HEK293T (cell line): ENCODE results near the gene RRP1.

Experiments
- CTCF ChIA-PET: fragments of 350-600 bp; formaldehyde crosslinking; extraction: SDS; loops from one replicate; lab custom pipeline; 2021; ENCODE audit warnings: antibody characterized with exemption, inconsistent platforms; lab: Yijun Ruan, JAX
- POLR2A ChIA-PET: fragments of 350-600 bp; formaldehyde crosslinking; extraction: SDS; loops from one replicate; lab custom pipeline; 2020; ENCODE audit warnings: antibody characterized with exemption, inconsistent platforms; lab: Yijun Ruan, JAX
- DNase-seq: peaks from one replicate; pipeline ENCODE4 v3.0.0; 2012; ENCODE audit warnings: mixed read lengths; ENCODE audit errors: extremely low spot score
- ARNT ChIP-seq: fragments of 450-650 bp; IDR thresholded peaks from 2 replicates; pipeline ENCODE4 v1.6.1; 2017; ENCODE audit warnings: mild to moderate bottlenecking
- BHLHE40 ChIP-seq: fragments of 450-650 bp; IDR thresholded peaks from 2 replicates; pipeline ENCODE4 v1.6.1; 2016; ENCODE audit warnings: mild to moderate bottlenecking, moderate library complexity, borderline replicate concordance
- CTBP1 ChIP-seq: fragments of 450-650 bp; IDR thresholded peaks from 2 replicates; pipeline ENCODE4 v1.6.1; 2016; ENCODE audit warnings: borderline replicate concordance
- ELF4 ChIP-seq: fragments of 450-650 bp; IDR thresholded peaks from 2 replicates; pipeline ENCODE4 v1.6.1; 2017; ENCODE audit warnings: antibody characterized with exemption
- FOXA1 ChIP-seq: fragments of 450-650 bp; IDR thresholded peaks from 2 replicates; pipeline ENCODE4 v1.6.1; 2016; ENCODE audit warnings: mild to moderate bottlenecking
- FOXK2 ChIP-seq: fragments of 450-650 bp; IDR thresholded peaks from 2 replicates; pipeline ENCODE4 v1.6.1; 2016; ENCODE audit warnings: mild to moderate bottlenecking
- FOXM1 ChIP-seq: fragments of 450-650 bp; IDR thresholded peaks from 2 replicates; pipeline ENCODE4 v1.6.1; 2017; ENCODE audit warnings: mild to moderate bottlenecking, borderline replicate concordance
- HDGF ChIP-seq: fragments of 450-650 bp; IDR thresholded peaks from 2 replicates; pipeline ENCODE4 v1.6.1; 2017; ENCODE audit warnings: antibody characterized with exemption, borderline replicate concordance
- L3MBTL2 ChIP-seq: fragments of 450-650 bp; conservative IDR thresholded peaks from 2 replicates; pipeline ENCODE4 v1.6.1; 2016; ENCODE audit warnings: mild to moderate bottlenecking
- LEF1 ChIP-seq: fragments of 450-650 bp; IDR thresholded peaks from 2 replicates; pipeline ENCODE4 v1.6.1; 2017; ENCODE audit warnings: mild to moderate bottlenecking, borderline replicate concordance
- NFRKB ChIP-seq: fragments of 450-650 bp; IDR thresholded peaks from 2 replicates; pipeline ENCODE4 v1.6.1; 2016; ENCODE audit warnings: mild to moderate bottlenecking, moderate library complexity
- SP1 ChIP-seq: fragments of 450-650 bp; IDR thresholded peaks from 2 replicates; pipeline ENCODE4 v1.6.1; 2017
- SUZ12 ChIP-seq: fragments of 450-650 bp; IDR thresholded peaks from 2 replicates; pipeline ENCODE4 v1.6.1; 2016; ENCODE audit warnings: mild to moderate bottlenecking
- TARDBP ChIP-seq: fragments of 450-650 bp; IDR thresholded peaks from 2 replicates; pipeline ENCODE4 v1.6.1; 2016
- ZNF384 ChIP-seq: fragments of 450-650 bp; IDR thresholded peaks from 2 replicates; pipeline ENCODE4 v1.6.1; 2016
- TF ChIP-seq, protein P1 (sequence below): fragments of 450-650 bp; IDR thresholded peaks from 2 replicates; pipeline ENCODE4 v1.6.1; 2016

Gene RRP1

DNA sequence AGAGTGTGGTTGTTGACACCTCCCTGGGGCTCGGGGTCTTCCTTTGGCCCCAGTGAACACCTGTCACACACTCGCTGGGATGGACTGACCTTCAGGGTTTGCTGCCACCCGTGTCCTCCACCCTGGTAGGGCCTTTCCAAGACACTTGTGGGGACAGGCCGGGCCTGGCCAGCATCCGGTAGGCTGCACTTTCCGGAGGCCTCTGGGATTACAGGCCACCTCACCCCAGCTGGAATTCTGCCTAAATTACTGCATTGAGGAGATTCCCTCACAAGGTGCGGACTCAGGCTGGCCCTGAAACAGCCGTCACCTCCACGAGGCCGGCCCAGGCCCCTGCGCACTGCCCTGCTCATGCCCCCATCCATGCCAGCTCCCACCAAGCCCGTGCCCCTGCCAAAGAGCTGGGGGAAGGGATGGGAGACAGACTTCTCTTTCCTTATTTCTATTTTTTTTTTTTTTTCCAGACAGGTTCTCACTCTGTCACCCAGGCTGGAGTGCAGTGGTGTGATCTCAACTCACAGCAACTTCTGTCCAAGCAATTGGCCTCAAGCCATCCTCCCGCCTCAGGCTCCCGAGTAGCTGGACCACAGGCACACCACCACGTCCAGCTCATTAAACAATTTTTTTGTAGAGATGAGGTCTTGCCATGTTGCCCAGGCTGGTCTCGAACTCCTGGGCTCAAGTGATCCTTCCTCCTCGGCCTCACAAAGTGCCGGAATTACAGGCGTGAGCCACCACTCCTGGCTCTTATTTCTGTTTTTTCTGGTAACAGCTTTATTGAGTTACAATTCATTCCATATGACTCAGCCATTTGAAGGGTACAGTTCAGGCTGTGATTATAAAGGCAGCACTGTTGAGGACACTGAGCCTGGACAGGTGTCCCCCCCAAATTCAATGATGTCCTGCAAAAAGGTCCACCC is 24.5 kb upstream of the RRP1 start:
- DNase-seq, result no peak
- ChIA-PET POLR2A (no interaction called here), CTCF (no interaction called here)
- TF ChIP-seq TARDBP (no peak), ZNF384 (no peak), ARNT (no peak), ELF4 (no peak), SP1 (no peak), L3MBTL2 (no peak), FOXM1 (no peak), SUZ12 (no peak), BHLHE40 (no peak), CTBP1 (no peak)

DNA sequence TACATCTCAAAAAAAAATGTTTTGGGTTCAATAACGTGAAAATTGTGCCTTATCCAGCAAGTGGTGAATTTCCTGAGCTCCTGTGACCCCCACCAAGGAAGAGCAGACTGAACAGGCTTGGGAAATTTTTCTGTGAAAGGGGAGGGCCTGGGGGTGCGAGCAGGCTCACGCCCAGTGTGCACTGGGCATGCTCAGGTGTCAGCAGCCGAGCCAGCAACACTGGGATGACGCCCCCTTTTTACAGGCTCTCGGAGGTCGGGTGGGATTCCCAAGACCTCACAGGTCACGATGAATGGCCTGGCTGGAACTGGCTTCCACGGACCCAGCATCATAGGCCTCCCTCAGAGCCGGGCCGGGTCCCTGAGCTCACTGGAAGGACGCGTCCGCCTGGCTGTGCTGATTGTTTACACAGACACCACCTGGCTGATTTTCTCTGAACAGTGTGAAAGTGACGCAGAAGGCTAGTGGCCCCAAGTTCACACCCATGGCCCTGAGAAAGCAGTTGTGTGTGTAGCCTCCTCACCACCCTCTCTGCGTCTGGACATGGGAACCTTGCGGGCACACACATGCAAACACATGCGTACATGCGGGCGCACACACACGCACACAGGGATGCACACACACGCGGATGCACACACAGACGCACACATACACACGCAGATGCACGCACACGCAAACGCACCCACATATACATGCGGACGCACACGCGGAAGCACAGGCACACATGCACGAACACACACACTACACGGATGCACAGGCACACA is 22.5 kb upstream of the RRP1 start:
- DNase-seq, result no peak
- POLR2A ChIA-PET, result no interaction called here
- no peak for TF ChIP-seq LEF1
- TF ChIP-seq, protein P1, sequence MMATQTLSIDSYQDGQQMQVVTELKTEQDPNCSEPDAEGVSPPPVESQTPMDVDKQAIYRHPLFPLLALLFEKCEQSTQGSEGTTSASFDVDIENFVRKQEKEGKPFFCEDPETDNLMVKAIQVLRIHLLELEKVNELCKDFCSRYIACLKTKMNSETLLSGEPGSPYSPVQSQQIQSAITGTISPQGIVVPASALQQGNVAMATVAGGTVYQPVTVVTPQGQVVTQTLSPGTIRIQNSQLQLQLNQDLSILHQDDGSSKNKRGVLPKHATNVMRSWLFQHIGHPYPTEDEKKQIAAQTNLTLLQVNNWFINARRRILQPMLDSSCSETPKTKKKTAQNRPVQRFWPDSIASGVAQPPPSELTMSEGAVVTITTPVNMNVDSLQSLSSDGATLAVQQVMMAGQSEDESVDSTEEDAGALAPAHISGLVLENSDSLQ, result no peak
- TF ChIP-seq BHLHE40, result no peak
- TF ChIP-seq ARNT, result no peak
- TF ChIP-seq TARDBP, result 0 out of 2 replicates have a peak, but pooled peaks have one; percentile 6
- TF ChIP-seq SUZ12, result no peak
- CTCF ChIA-PET, result no interaction called here

- POLR2A ChIA-PET, result no interaction called here
- no peak for DNase-seq
- TF ChIP-seq BHLHE40 (no peak), CTBP1 (no peak), ZNF384 (no peak), ELF4 (no peak), TARDBP (no peak), L3MBTL2 (no peak), FOXA1 (no peak), ARNT (no peak)
- TF ChIP-seq, protein P1, result no peak
- CTCF ChIA-PET, result no interaction called here
Measured at GRCh38 chr21:43767498-43767983, 21.8 kb upstream of the RRP1 start.

DNA sequence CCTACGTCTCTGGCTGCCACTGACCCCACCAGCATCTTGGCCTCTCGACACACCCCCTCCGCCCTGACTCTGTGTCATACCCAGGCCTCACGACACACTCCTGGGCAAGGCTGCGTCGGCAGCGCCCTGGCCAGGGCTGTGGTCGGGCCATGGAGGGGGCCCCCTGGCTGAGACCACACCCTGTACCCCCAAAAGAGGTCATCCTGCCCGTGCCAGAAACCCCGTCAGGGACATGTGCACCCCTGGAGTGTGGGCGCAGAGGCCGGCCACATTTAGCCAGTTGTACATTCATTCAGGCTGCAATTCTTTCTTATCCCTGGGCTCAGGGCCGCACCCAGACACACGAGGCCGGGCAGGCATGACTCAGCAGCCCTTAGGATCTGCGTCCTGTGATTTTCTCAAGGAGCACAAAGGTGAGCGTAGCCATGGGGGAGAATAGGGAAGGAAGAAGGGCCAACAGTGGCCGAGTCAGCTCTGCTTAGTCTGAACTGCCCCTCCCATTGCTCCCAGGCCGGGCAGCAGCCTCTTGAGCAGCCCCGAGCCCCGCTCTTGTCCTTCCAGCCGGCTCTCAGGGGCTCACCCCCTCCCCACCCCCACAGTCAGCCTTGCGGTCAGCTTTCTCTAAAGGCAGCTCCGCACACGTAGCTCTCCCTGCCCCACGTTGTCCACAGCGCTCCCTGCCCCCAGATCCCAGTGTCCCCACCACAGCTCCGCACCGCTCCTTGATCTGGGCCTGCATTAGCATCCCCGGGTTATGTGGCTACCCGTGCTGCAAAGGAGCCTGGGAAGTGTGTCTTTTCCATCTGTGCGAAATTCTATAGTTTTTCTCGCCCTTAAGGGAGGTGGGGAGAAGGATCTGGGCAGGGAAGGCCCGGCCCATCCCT is 21.2 kb upstream of the RRP1 start:
- CTCF ChIA-PET, result no interaction called here

GRCh38 chr21:43768868-43769167 is 20.6 kb upstream of the RRP1 start:
- CTCF ChIA-PET, result no interaction called here
- no peak for TF ChIP-seq NFRKB
- no peak for TF ChIP-seq HDGF
- no peak for TF ChIP-seq ELF4
- TF ChIP-seq ARNT, result no peak
- TF ChIP-seq FOXM1, result no peak
- no peak for TF ChIP-seq BHLHE40
- no peak for TF ChIP-seq TARDBP
- no peak for TF ChIP-seq L3MBTL2
- no peak for DNase-seq
- POLR2A ChIA-PET, result interaction anchor here (0.7 to 1.2 kb wide), 3 partner anchors 10 to 40 kb away, joined by 3 read pairs; no protein-coding TSS in a partner anchor

More for the DNA sequence above, 21.2 kb upstream of the RRP1 start:
- no peak for DNase-seq
- TF ChIP-seq TARDBP (no peak), ZNF384 (no peak), ELF4 (no peak)
- POLR2A ChIA-PET, result interaction anchor here (0.7 to 1.2 kb wide), 3 partner anchors 10 to 40 kb away, joined by 3 read pairs; no protein-coding TSS in a partner anchor

DNA sequence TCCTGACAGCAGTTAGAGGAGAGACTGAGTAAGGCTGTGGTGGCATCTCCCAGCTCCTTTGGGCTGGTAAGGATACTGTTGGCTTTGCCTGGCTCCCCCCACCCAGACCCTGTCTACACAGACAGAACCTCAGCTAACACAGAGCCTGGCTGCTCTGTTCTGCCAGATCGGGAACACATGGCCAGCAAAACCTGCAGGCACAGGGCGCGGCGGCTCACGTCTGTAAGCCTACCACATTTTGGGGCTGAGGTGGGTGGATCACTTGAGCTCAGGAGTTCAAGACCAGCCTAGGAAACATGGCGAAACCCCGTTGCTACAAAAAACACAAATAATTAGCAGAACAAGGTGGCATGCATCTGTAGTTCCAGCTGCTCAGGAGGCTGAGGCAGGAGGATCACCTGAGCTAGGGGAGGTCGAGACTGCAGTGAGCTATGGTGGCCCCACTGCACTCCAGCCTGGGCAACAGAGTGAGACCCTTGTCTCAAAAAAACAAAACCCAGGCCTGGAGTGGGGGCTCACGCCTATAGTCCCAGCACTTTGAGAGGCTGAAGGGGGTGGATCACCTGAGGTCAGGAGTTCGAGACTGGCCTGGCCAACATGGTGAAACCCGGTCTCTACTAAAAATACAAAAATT is 19.9 kb upstream of the RRP1 start:
- TF ChIP-seq LEF1 (no peak), SUZ12 (no peak), NFRKB (no peak), FOXM1 (no peak), FOXK2 (no peak), ZNF384 (no peak), TARDBP (no peak), BHLHE40 (no peak), SP1 (no peak), FOXA1 (no peak), HDGF (no peak), ELF4 (no peak), ARNT (no peak), CTBP1 (no peak), L3MBTL2 (no peak)
- TF ChIP-seq, protein P1, result no peak
- no peak for DNase-seq
- ChIA-PET POLR2A (interaction anchor here (1.1 to 1.2 kb wide), 2 partner anchors 13 to 41 kb away, joined by 3 read pairs; no protein-coding TSS in a partner anchor), CTCF (interaction anchor here (0.6 kb wide), 1 partner anchor 8 kb away, joined by 3 read pairs; no protein-coding TSS in a partner anchor)
